Ramos (cell line): ENCODE data around the gene PBX3.

Experiments used
- in situ Hi-C: fragments of 300-500 bp; cut with MboI; formaldehyde crosslinking; loops from one replicate; pipeline ENCODE4 v1.14.3; 2022; ENCODE audit warnings: low sequenced_read_pairs; ENCODE audit not compliant: unreplicated experiment

Gene PBX3

GRCh38 chr9:125966959-125967711, 220.0 kb downstream of the PBX3 start:
- in situ Hi-C loops, result no loop called here

GRCh38 chr9:125968714-125969374, 221.7 kb downstream of the PBX3 start:
- in situ Hi-C loops, result no loop called here

DNA sequence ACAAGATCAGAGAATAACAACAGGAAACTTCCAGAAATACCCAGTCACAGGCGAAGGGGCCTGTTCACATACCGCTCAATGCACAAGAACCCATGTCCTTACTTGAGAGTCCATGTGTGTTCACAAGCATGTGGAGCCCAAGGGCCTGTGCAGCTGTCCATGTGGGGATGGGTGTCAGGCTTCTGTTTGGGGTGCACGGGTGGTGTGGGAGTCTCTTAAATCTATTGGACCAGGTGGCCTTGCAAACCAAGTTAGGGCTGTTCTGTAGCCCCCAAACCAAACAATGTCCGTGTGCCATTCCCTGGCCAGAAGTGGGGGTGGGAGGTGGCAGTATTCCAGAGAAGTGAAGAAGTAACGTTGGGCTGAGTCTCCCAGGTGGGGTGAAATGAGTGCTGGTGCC, 222.3 kb downstream of the PBX3 start:
- in situ Hi-C loops, result no loop called here

- in situ Hi-C loops, result no loop called here
Measured at GRCh38 chr9:125969868-125970267, 222.7 kb downstream of the PBX3 start.

GRCh38 chr9:125970340-125970739, 223.2 kb downstream of the PBX3 start:
- in situ Hi-C loops, result no loop called here

GRCh38 chr9:125971050-125971449, 223.9 kb downstream of the PBX3 start:
- in situ Hi-C loops, result no loop called here

DNA sequence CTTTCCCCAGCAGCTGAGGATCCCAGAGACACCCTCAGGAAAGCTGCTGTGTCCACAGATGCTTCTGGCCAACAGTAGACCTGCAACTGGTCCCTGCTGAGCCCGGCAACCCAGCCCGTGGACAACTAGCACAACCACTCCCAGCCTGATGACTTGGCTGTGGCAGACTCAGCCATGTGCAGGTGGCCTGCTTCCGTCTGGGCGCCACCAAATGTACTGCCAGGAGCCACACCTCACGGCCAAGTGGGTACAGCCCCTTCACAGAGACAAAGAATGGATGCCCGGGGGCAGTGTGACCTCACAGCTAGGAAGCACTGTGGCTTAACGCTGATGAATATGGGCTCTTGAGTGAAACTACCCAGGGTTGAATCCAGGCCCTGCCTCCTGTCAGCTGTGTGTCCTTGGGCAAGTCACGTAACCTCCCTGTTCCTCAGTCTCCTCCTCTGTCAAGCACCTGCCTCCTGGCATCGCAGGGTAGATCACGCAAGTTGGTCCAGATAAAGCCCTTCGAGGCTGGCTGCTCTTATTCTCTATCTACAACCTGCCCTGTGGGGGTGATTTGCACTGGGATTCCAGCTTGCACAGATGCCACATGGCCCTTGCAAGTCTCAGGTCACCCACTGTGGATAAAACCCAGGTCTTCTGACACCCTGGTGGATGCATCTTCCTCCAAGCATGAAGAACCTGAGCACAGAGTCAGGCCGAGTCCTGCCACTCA, 225.0 kb downstream of the PBX3 start:
- in situ Hi-C loops, result no loop called here

GRCh38 chr9:125973547-125973946, 226.4 kb downstream of the PBX3 start:
- in situ Hi-C loops, result no loop called here

GRCh38 chr9:125974705-125975104, 227.5 kb downstream of the PBX3 start:
- in situ Hi-C loops, result no loop called here

DNA sequence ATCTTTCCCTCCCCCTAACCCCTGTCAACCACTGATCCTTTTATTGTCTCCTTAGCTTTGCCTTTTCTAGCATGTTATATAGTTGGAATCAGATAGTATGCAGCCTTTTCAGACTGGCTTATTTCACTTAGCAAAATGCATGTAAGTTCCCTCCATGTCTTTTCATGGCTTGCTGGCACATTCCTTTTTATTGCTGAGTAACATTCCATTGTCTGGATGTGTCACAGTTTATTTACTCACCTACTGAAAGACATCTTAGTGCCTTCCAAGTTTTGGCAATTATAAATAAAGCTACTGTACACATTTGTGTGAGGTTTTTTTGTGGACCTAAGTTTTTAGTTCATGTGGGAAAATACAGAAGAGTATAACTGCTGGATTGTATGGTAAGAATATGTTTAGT, 230.1 kb downstream of the PBX3 start:
- in situ Hi-C loops, result no loop called here

GRCh38 chr9:125979383-125979782, 232.2 kb downstream of the PBX3 start:
- in situ Hi-C loops, result no loop called here

- in situ Hi-C loops, result no loop called here
Measured at GRCh38 chr9:125982798-125983406, 235.7 kb downstream of the PBX3 start.

DNA sequence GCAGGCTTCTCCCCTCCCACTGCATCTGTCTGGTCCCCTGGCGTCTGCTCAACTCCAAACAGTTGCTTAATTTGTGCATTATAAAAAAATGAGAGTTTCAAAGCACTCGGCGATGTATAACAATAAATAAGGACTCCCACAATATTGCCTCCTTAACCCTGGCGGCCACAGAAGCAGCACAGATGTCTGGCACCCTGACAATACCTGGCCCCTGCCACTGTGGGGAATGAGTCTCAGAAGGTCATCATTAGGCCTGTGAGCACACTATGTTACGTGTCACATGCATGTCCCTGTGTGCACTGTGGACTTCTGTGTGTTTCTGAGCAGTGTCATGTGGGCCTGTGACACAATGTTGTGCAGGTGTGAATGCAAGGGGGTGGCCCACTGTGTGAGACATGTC, 236.5 kb downstream of the PBX3 start:
- in situ Hi-C loops, result no loop called here

- in situ Hi-C loops, result no loop called here
Measured at GRCh38 chr9:125984461-125984860, 237.3 kb downstream of the PBX3 start.

GRCh38 chr9:125985142-125985997, 238.2 kb downstream of the PBX3 start:
- in situ Hi-C loops, result no loop called here

DNA sequence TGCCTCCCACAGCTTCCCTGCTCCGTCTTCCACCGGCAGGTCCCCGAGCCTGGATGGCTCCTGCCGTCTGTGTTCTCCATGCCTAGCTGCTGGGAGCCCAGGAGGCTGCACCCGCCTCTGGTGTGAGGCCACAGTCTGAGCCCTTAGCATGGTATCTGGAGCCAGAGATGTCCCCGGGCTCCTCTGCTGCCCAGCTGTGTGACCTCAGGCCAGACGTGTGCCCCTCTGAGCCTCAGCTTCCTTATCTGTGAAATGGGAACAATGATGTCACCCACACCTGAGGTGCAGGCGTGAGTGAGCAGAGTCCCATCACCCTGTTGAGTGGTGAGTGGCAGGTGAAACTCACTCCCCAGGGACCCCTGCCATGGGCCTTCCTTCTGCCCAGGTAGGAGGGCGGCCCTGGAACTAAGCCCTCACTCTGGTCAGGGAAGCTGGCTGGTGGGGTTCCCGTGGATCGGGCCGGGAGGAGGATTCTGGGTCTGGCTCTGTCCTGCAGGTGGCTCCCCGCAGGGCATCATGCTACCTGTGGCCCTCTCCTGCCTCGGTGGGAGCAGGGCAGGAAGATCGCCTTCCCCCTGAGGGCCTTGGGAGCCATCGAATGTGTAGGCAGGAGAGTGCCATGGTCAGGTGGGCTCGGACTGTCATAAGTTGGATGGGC, 239.0 kb downstream of the PBX3 start:
- in situ Hi-C loops, result no loop called here

GRCh38 chr9:125986966-125987365, 239.8 kb downstream of the PBX3 start:
- in situ Hi-C loops, result no loop called here

- in situ Hi-C loops, result no loop called here
Measured at GRCh38 chr9:125987420-125987819, 240.2 kb downstream of the PBX3 start.

- in situ Hi-C loops, result no loop called here
Measured at GRCh38 chr9:125988479-125989050, 241.4 kb downstream of the PBX3 start.
